CD14-positive monocyte (primary cell): ENCODE results near the gene COQ10B. TPM values are rescaled to one million over a fixed set of nuclear protein-coding genes. Genes with fewer than 3 reads are reported as not detected.

Source experiments
- DNase-seq, 3 donors: peaks; one replicate each; pipeline ENCODE4 v3.0.0-alpha.2; 2011 to 2022
- H2AFZ ChIP-seq: 2 replicates; pipeline ENCODE4 v1.6.0; 2012; ENCODE audit warnings: mild to moderate bottlenecking, low read depth, low read length, inconsistent platforms; ENCODE audit not compliant: insufficient read depth, poor library complexity, severe bottlenecking
- H3K27ac ChIP-seq, 2 donors: 1 replicate in 1 of 2; 2 replicates in 1 of 2; pipeline ENCODE4 v1.5.1; 2012 to 2013; ENCODE audit warnings: low read length in 2 of 2, control low read depth in 1 of 2, inconsistent platforms in 1 of 2, low read depth in 1 of 2, mild to moderate bottlenecking in 1 of 2
- H3K27me3 ChIP-seq, 2 donors: one replicate each; pipeline versions ENCODE4 v1.6.0 to v1.6.1; 2011 to 2013; ENCODE audit warnings: low read length in 2 of 2; ENCODE audit not compliant: control insufficient read depth in 2 of 2, insufficient read depth in 2 of 2
- H3K36me3 ChIP-seq, 2 donors: replicated peaks in 1 of 2; 1 replicate in 1 of 2; 2 replicates in 1 of 2; pipeline versions ENCODE4 v1.5.1 to v1.6.1; 2012 to 2013; ENCODE audit warnings: low read length in 2 of 2, control low read depth in 1 of 2, inconsistent platforms in 1 of 2, mild to moderate bottlenecking in 1 of 2; ENCODE audit not compliant: insufficient read depth in 2 of 2, control insufficient read depth in 1 of 2
- H3K4me1 ChIP-seq, 2 donors: 1 replicate in 1 of 2; 2 replicates in 1 of 2; pipeline versions ENCODE4 v1.5.1 to v1.6.1; 2012 to 2013; ENCODE audit warnings: low read length in 2 of 2, control low read depth in 1 of 2, inconsistent platforms in 1 of 2, mild to moderate bottlenecking in 1 of 2, moderate library complexity in 1 of 2; ENCODE audit not compliant: insufficient read depth in 2 of 2, control insufficient read depth in 1 of 2
- H3K4me2 ChIP-seq: replicated peaks from 2 replicates; pipeline ENCODE3; 2012; ENCODE audit warnings: low read length, moderate library complexity, mild to moderate bottlenecking; ENCODE audit not compliant: poor library complexity, severe bottlenecking; ENCODE audit errors: extremely low read depth
- H3K4me3 ChIP-seq, 3 experiments: fragments of 200-600 bp in 1 of 3; sonication (generic) in 1 of 3; replicated peaks in 1 of 3; 1 replicate in 2 of 3; 2 replicates in 1 of 3; pipeline ENCODE4 v1.5.1; 2011 to 2013; ENCODE audit warnings: low read length in 3 of 3, mild to moderate bottlenecking in 3 of 3, control low read depth in 2 of 3, low read depth in 2 of 3, inconsistent platforms in 1 of 3, moderate library complexity in 1 of 3
- H3K79me2 ChIP-seq: 2 replicates; pipeline ENCODE4 v1.6.0; 2012; ENCODE audit warnings: mild to moderate bottlenecking, control low read depth, inconsistent platforms, low read length, moderate library complexity; ENCODE audit not compliant: insufficient read depth
- H3K9ac ChIP-seq: 2 replicates; pipeline ENCODE4 v1.6.0; 2017; ENCODE audit warnings: low read length, mild to moderate bottlenecking; ENCODE audit not compliant: insufficient read depth, poor library complexity, severe bottlenecking
- H3K9me3 ChIP-seq, 2 donors: replicated peaks in 1 of 2; 1 replicate in 1 of 2; 2 replicates in 1 of 2; pipeline versions ENCODE4 v1.5.1 to v1.6.1; 2012 to 2013; ENCODE audit warnings: low read length in 2 of 2, control low read depth in 1 of 2; ENCODE audit not compliant: control insufficient read depth in 1 of 2, insufficient read depth in 1 of 2
- H4K20me1 ChIP-seq: 2 replicates; pipeline ENCODE4 v1.6.0; 2012; ENCODE audit warnings: mild to moderate bottlenecking, low read length, control low read depth, moderate library complexity; ENCODE audit not compliant: insufficient read depth
- H3K27ac Mint-ChIP-seq, 7 donors: one replicate each; pipeline ENCODE4 v1.8.0; 2020; ENCODE audit warnings: mild to moderate bottlenecking in 7 of 7, mixed read lengths in 7 of 7, moderate library complexity in 6 of 7, inconsistent platforms in 2 of 7
- H3K27me3 Mint-ChIP-seq, 3 donors: one replicate each; pipeline ENCODE4 v1.8.0; 2021 to 2022; ENCODE audit warnings: low read depth in 3 of 3, mild to moderate bottlenecking in 3 of 3, mixed read lengths in 3 of 3, moderate library complexity in 3 of 3, inconsistent platforms in 1 of 3
- H3K36me3 Mint-ChIP-seq, 2 donors: one replicate each; pipeline ENCODE4 v1.8.0; 2020; ENCODE audit warnings: mixed read lengths in 2 of 2, inconsistent platforms in 1 of 2, mild to moderate bottlenecking in 1 of 2
- H3K4me1 Mint-ChIP-seq: one replicate; pipeline ENCODE4 v1.8.0; 2020; ENCODE audit warnings: mild to moderate bottlenecking, mixed read lengths
- H3K4me3 Mint-ChIP-seq, 2 donors: one replicate each; pipeline ENCODE4 v1.8.0; 2020; ENCODE audit warnings: mild to moderate bottlenecking in 2 of 2, mixed read lengths in 2 of 2, moderate library complexity in 1 of 2
- H3K9me3 Mint-ChIP-seq, 7 donors: one replicate each; pipeline ENCODE4 v1.8.0; 2020 to 2022; ENCODE audit warnings: mixed read lengths in 7 of 7, mild to moderate bottlenecking in 6 of 7, moderate library complexity in 6 of 7, inconsistent platforms in 2 of 7
- CTCF ChIP-seq: fragments of 200-600 bp; IDR thresholded peaks from one replicate; pipeline ENCODE4 v1.8.0; 2022; ENCODE audit warnings: antibody characterized with exemption, mild to moderate bottlenecking
- WGBS: methylation state at CpG from one replicate; pipeline ENCODE4 v1.1.5; 2013; ENCODE audit warnings: missing lambda C conversion rate; ENCODE audit not compliant: insufficient coverage; 5-methylcytosine and 5-hydroxymethylcytosine counted together
- intact Hi-C, 2 donors: fragments of 100-400 bp; cut with micrococcal nuclease; formaldehyde crosslinking; loops; one replicate each; pipeline versions ENCODE4 v1.15.0 to v1.15.1; 2023
- polyA plus RNA-seq, 3 donors: library from polyadenylated mRNA; depleted of rRNA in 1 of 3; unstranded in 2 of 3; stranded (reverse) in 1 of 3; fragments of 300-500 nt in 2 of 3; fragments of >200 nt in 1 of 3; fragmentation: Illumina TruSeq in 2 of 3; gene quantifications; 1 replicate in 2 of 3; 2 replicates in 1 of 3; pipeline ENCODE4 v1.2.3, GENCODE V29; 2012 to 2021

The COQ10B gene
- polyA plus RNA-seq, 3 donors: 6.7 to 46.6 (median 38.3) TPM

DNA sequence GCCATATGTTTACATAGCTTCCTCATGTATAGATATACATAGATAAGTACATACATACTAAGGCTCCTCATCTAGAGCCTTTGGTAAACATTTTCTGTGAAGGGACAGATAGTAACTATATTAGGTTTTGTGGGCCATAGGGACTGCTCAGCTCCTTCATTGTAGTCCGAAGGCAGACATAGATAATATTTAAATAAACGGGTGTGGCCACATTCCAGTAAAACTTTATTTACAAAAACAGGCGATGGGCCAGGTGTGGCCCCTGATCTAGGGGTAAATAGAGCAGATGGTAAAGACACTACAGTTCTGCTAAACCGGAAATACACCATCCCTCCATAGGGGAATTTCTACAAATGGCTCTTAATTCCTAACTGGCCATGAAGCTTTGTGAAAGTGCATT is 7.3 kb downstream of the COQ10B start:
- Mint-ChIP-seq H3K9me3 (no peaks in the 10 kb centered on the region), H3K4me3 (no peak overlapping the region), H3K27ac (no peak overlapping the region), H3K4me1 (peaks cover 18% of the 10 kb centered on the region), H3K27me3 (peaks cover 0 to 2% (median 0%) of the 10 kb centered on the region in 3 donors), H3K36me3 (peaks cover 37 to 69% of the 10 kb centered on the region in 2 donors)
- no peak for DNase-seq
- intact Hi-C loops: loop anchor here in 1 of 2 donors (10.0 kb wide), 1 partner anchor 46 kb away; no protein-coding TSS in a partner anchor
- Histone ChIP-seq H3K27me3 (no peaks in the 10 kb centered on the region), H3K79me2 (peaks cover 82% of the 10 kb centered on the region), H3K4me2 (no peak overlapping the region), H4K20me1 (peaks cover 85% of the 10 kb centered on the region), H3K4me3 (no peak overlapping the region), H3K4me1 (peaks cover 3 to 6% of the 10 kb centered on the region in 2 donors), H2AFZ (no peak overlapping the region), H3K36me3 (peaks cover 56 to 64% of the 10 kb centered on the region in 2 donors), H3K27ac (no peak overlapping the region), H3K9ac (no peak overlapping the region), H3K9me3 (no peaks in the 10 kb centered on the region)
- no peak for TF ChIP-seq CTCF
- WGBS: 100% methylated on average over 1 of the region's 4 CpGs

DNA sequence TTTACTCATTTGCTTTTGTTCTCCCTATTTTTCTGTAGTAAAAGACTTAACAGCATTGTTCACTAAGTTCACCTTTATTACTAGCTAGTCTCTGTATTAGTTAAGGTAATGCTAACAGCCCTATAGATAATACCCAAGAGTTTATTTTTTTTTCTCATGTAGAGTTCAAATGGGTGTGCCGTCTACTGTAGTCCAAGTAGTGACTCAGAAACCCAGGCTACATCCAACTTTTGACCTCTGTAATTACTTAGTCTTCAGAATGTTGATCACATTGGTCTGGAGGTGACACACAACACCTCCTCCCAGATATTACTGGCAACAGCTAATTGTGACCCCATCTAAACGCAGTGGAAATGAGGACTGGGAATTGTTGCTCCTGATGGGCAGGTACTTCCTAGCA is 7.7 kb downstream of the COQ10B start:
- Histone ChIP-seq H3K4me3 (no peak overlapping the region), H3K9me3 (no peaks in the 10 kb centered on the region), H2AFZ (no peak overlapping the region), H3K4me1 (peaks cover 3 to 6% of the 10 kb centered on the region in 2 donors), H4K20me1 (peaks cover 86% of the 10 kb centered on the region), H3K27ac (no peak overlapping the region), H3K79me2 (peaks cover 78% of the 10 kb centered on the region), H3K36me3 (peaks cover 58 to 68% of the 10 kb centered on the region in 2 donors), H3K4me2 (no peak overlapping the region), H3K27me3 (no peaks in the 10 kb centered on the region), H3K9ac (no peak overlapping the region)
- no peak for TF ChIP-seq CTCF
- H3K4me3 Mint-ChIP-seq: no peak overlapping the region
- H3K9me3 Mint-ChIP-seq: no peaks in the 10 kb centered on the region
- WGBS: 100% methylated on average over 1 of the region's 2 CpGs
- no peak for DNase-seq
- H3K27me3 Mint-ChIP-seq: peaks cover 0 to 2% (median 0%) of the 10 kb centered on the region in 3 donors
- peaks cover 16% of the 10 kb centered on the region for H3K4me1 Mint-ChIP-seq
- H3K36me3 Mint-ChIP-seq: peaks cover 39 to 69% of the 10 kb centered on the region in 2 donors
- intact Hi-C loops: loop anchor here in 1 of 2 donors (10.0 kb wide), 1 partner anchor 46 kb away; no protein-coding TSS in a partner anchor
- peak overlapping the region in 1 of 7 donors; percentile 54 for H3K27ac Mint-ChIP-seq
